Epithelial cell of esophagus (primary cell): ENCODE data around the gene PDE4B.
A peak's percentile ranks its signal among the peaks of the same experiment; 100 is the strongest.

Source experiments
- DNase-seq: peaks from one replicate; pipeline ENCODE4 v3.0.0; 2010; ENCODE audit warnings: low read depth
- H3K4me3 ChIP-seq: 2 replicates; pipeline ENCODE4 v1.5.1; 2011; ENCODE audit warnings: mild to moderate bottlenecking, low read length, control low read depth
- TF ChIP-seq, protein P1 (sequence below): IDR thresholded peaks from 2 replicates; pipeline ENCODE4 v1.5.1; 2011; ENCODE audit warnings: low read depth, mild to moderate bottlenecking, low read length, control low read depth, inconsistent platforms; ENCODE audit not compliant: insufficient read depth; ENCODE audit errors: missing control alignments

Gene PDE4B

DNA sequence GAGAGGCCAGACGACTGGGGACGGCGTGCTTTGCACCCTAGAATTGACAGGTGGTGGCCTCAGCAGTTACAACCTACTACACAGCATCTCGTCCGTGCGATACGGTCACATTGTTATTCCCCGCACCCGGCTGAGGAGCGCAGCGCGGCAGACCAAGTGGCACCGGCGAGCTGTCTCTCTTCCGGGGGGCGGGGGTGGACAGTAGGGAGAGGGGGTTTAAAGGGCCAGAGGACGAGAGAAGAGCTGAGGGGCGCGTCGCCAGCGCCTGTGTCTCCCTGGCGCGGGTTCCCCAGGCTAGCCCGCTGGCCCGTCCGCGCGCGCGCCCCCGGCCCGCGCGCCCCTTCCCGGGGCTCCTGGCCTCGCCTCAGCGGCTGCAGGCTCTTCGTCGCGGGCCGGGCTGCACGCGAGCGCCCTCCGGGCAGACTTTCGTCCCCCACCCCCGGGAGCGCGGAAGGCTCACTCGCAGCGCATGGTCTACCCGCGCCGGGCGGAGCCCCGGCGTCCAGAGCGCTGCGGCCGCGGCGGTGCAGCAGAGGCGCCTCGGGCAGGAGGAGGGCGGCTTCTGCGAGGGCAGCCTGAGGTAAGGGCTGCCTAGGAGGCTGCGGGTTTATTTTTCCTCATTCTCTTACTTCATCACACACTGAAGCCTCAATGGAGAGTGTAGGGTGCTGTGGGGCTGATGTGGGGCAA is at the start of gene PDE4B:
TSS of gene PDE4B (plus strand) at position 227 of the 690 bp plus-strand sequence.
- H3K4me3 ChIP-seq = no peak within 1 kb of the TSS
- no peak for DNase-seq
- TF ChIP-seq, protein P1, sequence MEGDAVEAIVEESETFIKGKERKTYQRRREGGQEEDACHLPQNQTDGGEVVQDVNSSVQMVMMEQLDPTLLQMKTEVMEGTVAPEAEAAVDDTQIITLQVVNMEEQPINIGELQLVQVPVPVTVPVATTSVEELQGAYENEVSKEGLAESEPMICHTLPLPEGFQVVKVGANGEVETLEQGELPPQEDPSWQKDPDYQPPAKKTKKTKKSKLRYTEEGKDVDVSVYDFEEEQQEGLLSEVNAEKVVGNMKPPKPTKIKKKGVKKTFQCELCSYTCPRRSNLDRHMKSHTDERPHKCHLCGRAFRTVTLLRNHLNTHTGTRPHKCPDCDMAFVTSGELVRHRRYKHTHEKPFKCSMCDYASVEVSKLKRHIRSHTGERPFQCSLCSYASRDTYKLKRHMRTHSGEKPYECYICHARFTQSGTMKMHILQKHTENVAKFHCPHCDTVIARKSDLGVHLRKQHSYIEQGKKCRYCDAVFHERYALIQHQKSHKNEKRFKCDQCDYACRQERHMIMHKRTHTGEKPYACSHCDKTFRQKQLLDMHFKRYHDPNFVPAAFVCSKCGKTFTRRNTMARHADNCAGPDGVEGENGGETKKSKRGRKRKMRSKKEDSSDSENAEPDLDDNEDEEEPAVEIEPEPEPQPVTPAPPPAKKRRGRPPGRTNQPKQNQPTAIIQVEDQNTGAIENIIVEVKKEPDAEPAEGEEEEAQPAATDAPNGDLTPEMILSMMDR = no peak

DNA sequence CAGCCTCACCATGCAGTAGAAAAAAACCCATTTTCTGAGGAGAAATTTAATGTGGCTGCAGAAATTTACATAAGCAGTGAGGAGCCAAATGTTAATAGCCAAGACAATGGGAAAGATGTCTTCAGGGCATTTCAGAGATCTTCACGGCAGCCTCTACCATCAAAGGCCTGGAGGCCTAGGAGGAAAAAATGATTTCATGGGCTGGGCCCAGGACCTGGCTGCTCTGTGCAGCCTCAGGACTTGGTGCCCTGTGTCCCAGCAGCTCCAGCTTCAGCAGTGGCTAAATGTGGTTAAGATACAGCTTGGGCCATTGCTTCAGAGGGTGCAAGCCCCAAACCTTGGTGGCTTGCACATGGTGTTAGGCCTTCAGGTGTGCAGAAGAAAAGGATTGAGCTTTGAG is 48.0 kb upstream of the PDE4B start:
- no peak for DNase-seq
- TF ChIP-seq, protein P1 = no peak
- no peak overlapping the region for H3K4me3 ChIP-seq

DNA sequence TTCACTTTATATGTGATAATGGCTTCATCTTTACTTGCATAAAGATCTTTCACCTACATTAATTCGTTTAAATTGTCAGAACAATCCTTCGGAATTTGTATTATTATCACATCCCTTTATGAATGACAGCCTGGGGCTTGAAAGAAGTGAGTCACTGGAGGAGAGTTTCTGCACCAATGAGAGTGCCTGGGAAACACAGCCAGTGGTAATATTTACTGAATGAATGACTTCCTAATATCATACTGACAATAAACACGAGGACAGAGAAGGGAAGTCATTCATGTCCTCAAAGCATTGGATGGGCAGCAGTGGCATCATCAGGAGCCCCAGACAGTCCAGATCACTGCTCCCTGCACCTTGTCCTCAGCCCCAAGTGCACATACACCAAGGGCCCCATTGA is 40.7 kb upstream of the PDE4B start:
- H3K4me3 ChIP-seq = no peak overlapping the region
- TF ChIP-seq, protein P1 = no peak
- DNase-seq = peak; percentile 46

DNA sequence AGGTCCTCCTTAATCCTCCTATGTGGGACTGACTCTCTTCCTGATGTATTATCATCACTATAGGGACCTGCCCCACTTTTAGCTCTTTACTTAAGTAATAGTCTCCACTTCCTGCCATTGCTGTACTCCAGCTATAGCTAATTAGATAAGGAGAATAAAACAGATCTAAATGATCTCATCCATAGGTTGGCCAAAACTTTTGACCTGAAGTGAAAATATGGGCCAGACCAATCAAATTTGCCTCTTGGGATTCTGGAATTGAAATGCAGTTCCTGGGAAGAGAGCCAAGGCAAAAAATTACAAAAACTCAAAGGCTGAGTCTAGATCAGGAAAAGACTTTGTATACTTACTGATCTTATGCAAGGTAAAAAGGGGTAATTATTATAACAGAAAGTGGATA is 36.1 kb upstream of the PDE4B start:
- TF ChIP-seq, protein P1 = no peak
- no peak for DNase-seq
- H3K4me3 ChIP-seq = no peak overlapping the region

DNA sequence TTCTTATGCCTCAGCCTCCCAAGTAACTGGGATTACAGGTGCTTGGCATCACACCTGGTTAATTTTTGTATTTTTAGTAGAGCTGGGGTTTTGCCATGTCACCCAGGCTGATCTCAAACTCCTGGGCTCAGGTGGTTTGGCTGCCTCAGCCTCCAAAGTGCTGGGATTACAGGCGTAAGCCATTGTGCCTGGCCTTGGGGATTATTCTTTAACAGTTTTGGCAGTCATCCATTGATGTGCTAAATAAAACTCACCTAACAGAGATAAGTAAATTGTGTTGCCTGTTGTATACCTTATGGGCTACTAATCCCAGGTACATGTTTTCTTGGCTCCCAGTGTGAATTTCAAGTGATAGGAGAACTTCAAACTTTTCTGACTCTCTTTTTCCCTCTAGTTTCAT is 35.2 kb upstream of the PDE4B start:
- DNase-seq = no peak
- TF ChIP-seq, protein P1 = no peak
- H3K4me3 ChIP-seq = no peak overlapping the region

DNA sequence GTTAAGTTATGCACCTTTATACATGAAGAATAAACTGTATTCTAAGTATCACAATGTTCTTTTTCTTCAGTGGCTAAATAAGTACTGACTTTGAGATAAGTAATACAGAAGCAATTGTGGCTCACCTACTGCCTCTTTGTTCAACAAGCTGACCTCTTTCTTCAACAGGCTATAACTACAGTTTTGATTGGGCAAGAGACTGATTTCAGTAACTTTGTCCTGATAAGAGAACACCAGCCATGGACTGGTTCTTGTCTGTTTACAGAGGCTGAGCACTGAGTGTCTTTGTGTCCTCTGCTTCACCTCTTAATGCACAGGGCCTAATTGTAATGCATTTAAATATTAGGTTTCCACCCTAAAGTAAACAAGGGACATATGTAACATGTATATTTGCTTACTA is 34.6 kb upstream of the PDE4B start:
- TF ChIP-seq, protein P1 = no peak
- no peak for DNase-seq
- H3K4me3 ChIP-seq = no peak overlapping the region

DNA sequence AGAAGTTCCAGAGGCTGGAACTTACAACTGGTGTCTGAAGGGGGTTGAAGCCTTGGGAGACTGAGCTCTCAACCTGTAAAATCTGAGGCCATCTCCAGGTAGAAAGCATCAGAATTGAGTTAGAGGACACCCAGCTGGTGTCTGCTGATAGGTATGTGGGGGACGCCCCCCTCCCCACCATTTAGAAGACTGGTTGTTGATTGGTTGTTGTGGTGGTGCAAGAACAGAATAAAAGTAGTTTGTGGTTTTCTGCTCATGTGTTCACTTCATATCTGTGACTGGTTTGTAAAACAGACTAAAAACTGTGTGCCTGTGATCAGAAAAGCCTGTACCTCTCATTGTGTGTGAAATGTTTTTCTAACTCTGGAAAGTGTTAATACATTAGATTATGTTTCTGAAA is 33.2 kb upstream of the PDE4B start:
- no peak for DNase-seq
- TF ChIP-seq, protein P1 = no peak
- no peak overlapping the region for H3K4me3 ChIP-seq
